Midbrain (tissue), 1 donor: ENCODE measurements around the gene PIN4.
A peak's percentile ranks its signal among the peaks of the same experiment; 100 is the strongest.
"Not testable (repeated sequence)": the region's sequence is repeated elsewhere in the genome, so short reads cannot be mapped to it uniquely, and the experiment has no call there.

Experiments used
- DNase-seq: peaks from one replicate; lab custom pipeline; 2025; lab: John Stamatoyannopoulos, UW

The PIN4 gene

DNA sequence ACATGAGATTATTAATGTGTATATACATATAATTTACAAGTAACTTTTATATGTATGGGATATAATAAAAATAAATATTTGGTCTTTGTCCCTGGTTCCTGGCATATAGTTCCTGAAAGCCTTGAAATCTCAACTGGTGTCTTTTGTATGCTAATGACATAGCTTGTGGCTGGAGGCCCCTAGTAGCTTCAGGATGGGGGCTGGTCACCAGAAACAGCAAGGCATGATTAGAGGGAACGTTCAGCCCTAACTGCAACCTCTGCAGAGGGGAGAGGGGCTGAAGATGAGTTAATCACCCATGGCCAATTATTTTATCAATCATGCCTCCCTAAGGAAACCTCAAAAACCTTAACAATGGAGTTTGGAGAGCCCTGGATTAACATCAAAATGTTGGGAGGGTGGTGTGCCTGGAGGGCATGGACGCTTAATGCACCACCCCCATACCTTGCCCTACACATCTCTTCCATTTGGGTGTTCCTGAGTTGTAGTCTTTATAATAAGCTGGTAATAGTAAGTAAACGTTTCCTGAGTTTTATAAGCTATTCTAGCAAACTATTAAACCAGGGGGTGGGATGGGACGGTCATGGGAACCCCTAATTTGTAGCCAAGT, 21.3 kb downstream of the PIN4 start:
- DNase-seq = no peak

DNA sequence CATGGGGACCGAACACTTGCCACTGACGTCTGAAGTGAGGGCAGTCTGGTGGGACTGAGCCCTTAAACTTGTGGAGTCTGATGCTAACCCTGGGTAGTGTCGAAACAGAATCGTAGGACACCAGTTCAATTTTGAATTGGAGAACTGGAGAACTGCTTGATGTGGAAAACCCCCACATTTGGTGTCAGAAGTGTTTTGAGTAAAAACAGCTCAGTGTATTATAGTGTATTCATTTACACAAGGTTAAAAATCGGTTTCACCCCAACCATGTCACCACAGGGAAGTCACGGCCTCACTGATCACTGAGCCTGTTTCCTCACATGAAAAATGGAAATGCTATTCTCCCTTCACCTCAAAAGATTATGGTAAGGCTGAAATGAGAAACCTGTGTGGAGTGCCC, 21.9 kb downstream of the PIN4 start:
- DNase-seq = no peak

DNA sequence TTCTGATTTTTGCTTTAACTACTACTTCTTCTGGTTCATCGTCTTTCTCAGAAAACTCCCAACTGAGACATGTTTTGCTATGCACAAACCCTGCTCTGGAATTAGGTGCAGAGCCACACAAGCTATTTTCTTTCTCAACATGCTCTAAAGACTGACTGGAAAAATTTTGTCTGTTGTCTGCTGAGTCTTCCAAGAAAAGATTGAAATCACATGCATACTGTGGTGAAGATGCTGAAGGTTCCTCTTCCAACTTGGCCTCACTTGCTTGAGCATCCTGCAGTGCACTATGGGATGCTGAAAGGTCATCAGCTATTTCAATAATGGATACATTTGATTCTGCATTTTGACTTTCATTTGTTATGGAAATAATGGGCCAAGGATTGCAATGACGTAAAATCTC, 24.1 kb downstream of the PIN4 start:
- no peak for DNase-seq

DNA sequence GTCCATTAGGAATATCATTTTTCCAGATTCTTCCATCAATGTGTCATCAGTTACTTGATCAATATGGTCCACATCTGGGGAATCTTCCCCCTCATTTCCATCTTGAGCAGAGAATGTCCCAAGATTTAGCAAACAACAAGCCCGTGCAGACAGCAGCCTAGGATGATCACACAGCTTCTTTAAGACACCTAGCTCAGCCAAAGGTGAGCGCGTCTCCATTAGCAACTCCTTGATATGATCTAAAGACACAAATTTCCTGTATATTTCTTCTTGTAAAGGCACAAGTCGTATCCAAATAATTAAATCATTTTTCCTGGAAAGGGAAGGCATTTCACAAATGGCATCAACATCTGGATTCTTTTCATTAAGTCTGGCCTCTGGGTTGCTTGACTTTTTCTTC, 25.8 kb downstream of the PIN4 start:
- DNase-seq = no peak

DNA sequence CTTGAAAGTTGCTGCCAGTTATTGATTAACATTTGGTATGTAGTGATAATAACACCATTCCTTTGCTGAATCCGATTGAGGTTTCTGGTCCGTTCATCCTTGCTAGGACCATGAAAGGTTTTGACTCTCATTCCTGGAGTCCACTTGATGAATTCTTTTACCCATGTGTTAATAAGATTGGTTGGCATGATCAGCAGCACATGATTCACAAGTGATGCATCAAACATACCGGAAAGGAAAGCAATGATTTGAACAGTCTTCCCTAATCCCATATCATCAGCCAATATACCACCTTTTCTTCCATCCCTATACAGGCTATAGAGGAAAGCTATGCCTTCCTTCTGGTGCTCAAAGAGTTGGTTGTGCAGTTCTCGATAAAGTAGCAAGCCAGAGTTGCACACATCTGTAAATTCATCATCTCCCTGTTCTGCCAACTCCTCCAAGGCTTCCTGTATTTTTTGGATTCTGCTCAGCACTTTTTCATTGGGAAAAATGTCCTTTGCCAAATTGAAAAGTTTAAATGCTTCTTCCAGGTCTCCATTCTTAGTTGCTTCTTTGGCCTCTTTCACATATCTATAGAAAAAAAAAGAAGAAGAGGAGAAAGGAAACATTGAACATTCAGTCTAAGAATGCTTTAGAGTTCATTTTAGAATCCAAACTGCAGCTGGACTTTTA, 26.7 kb downstream of the PIN4 start:
- no peak for DNase-seq

DNA sequence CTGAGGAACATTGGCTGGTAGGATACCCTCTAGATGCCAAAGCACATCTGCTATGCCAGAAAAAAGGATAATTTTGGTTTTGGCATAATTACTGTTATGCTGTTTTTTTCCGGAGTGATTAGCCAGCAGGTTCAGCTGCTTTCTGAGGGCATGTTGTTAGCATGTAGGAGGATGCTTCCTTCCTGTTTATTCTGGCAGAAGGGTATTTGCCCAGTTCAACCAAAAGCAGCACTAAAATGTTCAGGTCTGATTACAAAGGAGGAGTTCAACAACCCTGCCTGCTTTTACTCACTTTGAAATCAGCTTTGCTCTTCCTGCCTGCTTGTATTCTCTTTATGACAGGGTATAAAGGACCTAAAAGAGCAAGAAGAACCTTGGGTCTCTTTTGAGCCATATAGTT, 35.4 kb downstream of the PIN4 start:
- DNase-seq = no peak

DNA sequence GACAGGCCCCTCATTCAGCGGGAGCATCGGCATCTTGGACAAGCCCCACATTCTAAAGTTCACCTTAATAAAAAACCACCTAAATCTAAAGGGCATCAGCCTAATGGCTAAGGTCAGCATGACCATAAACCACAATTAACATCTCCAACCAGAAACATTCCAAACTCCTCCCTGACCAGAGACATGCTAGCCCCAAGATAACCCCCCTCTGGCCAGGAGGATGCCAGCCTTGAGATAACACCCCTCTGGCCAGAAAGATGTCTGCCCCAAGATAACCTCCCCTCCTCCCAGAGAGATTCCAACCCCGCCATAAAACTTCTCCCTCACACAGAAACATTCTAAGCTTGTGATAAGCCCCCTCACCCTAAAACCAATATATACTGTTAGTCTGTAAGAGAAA, 38.8 kb downstream of the PIN4 start:
- DNase-seq = not testable (repeated sequence)

DNA sequence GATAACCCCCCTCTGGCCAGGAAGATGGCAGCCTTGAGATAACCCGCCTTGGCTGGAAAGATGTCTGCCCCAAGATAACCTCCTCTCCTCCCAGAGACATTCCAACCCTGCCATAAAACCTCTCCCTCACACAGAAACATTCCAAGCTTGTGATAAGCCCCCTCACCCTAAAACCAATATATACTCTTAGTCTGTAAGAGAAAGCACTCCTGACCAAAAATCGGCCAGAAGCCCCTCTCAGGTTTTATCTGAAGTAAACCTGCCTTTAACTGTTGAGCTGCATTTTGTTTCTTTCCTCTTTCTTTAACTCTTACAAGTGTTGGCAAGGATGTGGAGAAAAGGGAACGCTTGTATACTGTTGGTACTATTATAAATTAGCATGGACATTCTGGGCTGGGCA, 48.7 kb downstream of the PIN4 start:
- no peak for DNase-seq

DNA sequence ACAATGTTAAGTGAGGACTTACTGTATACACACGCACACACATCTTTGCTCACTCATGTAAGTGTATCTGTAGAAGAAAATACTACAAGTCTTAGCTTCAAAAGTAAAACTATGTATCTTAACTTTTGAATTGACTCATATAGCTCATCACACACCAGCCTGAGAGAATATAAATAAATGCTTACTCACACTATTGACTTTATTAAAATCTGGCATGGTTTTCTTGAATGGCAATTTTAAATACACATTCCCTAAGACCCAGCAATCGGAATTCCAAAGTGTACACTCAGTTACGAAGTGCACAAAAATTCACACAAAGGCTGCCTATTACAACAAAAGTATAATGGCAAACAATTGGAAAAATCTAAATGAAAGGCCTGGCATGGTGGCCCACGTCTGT, 55.3 kb downstream of the PIN4 start:
- DNase-seq = no peak

DNA sequence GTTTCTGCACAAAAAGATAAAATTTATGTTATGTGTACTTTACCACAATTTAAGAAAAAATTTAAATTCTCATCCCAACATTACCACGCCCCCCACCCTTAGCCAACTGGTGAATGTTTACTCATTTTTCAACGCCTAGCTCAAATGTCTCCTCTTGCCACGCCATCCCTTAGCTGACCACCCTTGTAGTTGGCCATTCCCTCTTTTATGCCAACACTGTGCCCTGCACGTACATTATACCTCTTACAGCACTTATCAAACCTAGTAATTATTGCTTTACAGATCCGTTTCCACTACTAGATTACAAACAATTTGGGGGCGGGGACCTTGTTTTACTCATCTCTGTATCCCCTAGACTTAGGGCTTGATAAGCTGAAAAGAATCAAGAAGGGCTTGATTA, 56.6 kb downstream of the PIN4 start:
- no peak for DNase-seq

DNA sequence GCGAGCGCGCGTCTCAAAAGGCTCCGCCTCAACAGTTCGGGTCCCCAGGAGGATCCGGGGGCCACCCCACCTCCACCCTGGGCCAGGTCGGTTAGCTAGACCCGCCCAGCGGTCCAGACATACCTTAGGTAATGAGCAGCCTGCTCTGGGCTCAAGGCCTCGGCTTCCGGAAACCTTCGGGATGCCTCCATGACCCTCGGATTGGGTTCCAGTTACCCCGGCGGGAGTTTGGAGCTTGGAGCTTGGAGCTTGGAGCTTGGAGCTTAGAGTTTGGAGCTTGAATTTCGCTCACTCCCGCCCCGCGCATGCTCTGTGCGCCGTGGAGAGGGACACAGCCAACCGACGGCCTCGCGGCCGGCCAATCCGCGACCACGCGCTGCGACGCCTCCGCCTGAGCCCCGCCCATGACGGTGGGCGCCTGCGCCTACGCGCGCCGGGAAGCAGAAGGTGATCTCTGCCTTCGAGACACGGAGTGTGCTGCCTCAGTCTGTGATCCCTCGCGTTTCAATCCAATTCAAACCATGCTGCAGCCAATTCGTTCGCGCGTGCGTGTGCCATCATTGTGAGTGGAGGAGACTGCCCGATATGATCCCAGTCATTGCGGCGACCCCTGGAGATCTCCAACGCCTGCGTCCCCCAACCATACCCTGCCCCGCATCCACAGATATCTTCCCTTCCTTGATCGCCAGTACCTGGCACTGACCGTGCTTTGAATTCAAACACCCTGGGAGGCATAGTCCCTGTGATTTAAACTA, 57.3 kb downstream of the PIN4 start, which contains the start of gene ERCC6L:
Gene ERCC6L, minus strand, starts transcription at position 307 of the 755 bp plus-strand sequence. Its CDS starts 116 bp downstream, at position 191.
- peak; percentile 79 for DNase-seq

DNA sequence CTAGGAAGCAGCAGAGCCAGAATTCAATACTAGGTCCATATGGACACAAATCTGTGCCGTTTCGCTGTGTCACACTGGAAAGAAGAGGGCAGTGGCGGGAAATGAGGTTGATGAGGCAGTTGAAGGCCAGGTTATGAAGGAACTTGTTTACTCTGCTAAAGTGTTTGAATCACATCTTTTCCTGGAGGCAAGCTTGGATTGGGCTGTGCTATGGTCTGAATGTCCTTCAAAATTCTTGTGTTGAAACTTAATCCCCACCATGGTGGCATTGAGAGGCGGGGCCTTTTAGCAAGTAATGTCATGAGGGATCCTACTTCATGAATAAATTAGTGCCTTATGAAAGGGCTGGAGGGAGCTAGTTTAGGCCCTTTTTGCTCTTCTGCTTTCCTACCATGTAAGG, 59.4 kb downstream of the PIN4 start:
- DNase-seq = no peak

DNA sequence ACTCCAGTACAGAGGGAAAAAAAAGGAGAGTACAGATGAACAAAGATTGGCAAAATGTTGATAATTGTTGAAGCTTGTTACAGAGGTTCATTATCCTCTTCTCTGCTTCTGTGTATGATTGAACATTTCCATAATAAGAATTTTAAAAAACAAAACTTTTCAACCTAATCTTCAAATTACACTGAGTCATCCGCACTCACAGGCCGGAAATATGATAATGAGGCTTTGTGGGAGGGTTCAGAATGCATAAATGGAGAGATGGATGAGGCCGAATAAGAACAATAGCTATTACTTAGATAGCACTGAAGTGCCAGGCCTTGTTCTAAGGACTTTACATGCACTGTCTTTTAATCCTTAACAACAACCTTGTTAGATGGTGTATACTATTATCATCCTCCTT, 61.9 kb downstream of the PIN4 start:
- no peak for DNase-seq

DNA sequence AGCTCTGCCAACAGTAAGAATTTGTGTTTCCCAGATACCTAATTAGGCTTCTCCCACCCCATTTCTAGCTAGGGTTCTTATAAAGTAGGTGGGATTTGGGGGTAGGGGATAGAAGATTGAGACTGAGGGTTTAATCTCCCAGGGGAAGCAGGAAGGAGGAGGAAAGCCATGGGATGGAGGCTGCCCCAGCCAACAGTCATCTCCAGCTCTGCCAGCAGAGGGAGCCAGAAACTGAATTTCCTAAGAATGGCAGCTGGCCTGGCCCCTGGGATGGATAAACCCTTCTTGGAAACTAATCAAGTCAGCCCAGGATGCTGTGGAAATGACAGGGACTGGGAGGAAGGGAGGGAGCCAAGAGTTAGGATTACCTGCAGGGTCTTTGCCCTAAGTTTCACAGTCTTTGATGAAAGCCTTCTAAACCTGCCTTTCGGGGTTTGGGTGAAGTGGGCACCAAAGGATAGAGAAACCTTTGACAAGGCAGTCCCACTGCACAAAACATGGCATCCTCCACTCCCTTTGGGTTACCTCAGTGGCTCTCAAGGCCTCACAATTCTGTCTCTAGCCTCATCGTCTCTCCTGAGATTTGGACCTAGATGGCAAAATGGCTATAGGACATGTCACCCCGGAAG, 64.0 kb downstream of the PIN4 start:
- peak; percentile 45 for DNase-seq

DNA sequence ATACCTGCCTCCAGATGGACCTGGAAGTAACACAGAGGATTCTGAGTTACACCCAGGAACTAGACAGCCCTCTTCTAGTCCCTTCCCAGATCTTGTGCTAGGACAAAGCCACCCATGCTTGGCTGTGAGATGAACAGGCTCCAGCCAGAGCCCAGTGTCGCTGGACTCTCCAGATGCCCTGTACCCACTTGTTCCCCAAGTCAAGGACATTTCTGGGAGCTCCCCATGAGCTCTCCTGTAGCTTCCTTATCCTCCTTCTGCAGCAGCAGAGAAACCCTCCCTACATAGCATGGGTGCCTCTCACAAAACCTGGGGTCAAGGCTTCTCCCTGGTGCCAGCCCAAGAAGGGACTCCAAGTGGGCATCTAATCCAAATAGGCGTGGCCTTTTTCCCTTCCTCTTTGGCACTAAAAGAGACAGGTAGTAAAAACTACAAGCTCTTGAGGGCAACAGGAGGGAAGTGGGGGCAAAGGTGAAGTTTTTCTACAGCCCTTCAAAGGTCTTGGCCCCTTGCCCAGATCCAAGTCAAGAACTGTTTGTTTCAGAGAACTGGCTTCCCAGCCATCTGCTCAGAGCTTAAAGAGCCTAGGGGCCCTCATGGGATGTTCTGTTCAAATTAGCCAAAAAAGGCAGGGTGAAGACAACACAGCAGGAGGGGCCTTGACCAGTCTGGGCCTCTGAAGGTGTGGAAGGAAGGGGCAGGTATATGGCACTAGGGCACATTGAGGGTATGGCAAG, 65.8 kb downstream of the PIN4 start:
- DNase-seq = no peak
